Tibial nerve (tissue), 4 donors: ENCODE measurements around the gene SMARCAL1. TPM values are rescaled to one million over a fixed set of nuclear protein-coding genes. Genes with fewer than 3 reads are reported as not detected.

Experiments
- DNase-seq, 2 donors: peaks; one replicate each; pipeline ENCODE4 v3.0.0-alpha.2; 2019; ENCODE audit warnings: low spot score in 2 of 2
- H3K27ac ChIP-seq, 4 donors: fragments of 200-600 bp; sonication (generic) in 3 of 4; one replicate each; pipeline ENCODE4 v1.5.1; 2017 to 2019; ENCODE audit warnings: mild to moderate bottlenecking in 1 of 4
- H3K27me3 ChIP-seq, 2 donors: fragments of 200-600 bp; sonication (generic) in 1 of 2; one replicate each; pipeline versions ENCODE4 v1.5.1 to v1.6.0; 2017 to 2019
- H3K36me3 ChIP-seq, 3 donors: fragments of 200-600 bp; sonication (generic); one replicate each; pipeline ENCODE4 v1.5.1; 2018 to 2019
- H3K4me1 ChIP-seq, 4 donors: fragments of 200-600 bp; sonication (generic) in 3 of 4; one replicate each; pipeline ENCODE4 v1.5.1; 2017 to 2019
- H3K4me3 ChIP-seq, 4 donors: fragments of 200-600 bp; sonication (generic) in 3 of 4; one replicate each; pipeline ENCODE4 v1.5.1; 2017 to 2019; ENCODE audit warnings: mild to moderate bottlenecking in 1 of 4, moderate library complexity in 1 of 4
- H3K9me3 ChIP-seq, 4 donors: fragments of 200-600 bp; sonication (generic) in 3 of 4; one replicate each; pipeline ENCODE4 v1.5.1; 2017 to 2019
- CTCF ChIP-seq, 5 experiments: fragments of 200-600 bp in 3 of 5; fragments of 450-650 bp in 2 of 5; sonication (generic) in 3 of 5; IDR thresholded peaks; one replicate each; pipeline ENCODE4 v1.5.1; 2016 to 2019; ENCODE audit warnings: antibody characterized with exemption in 5 of 5, mild to moderate bottlenecking in 3 of 5, moderate library complexity in 2 of 5
- EP300 ChIP-seq, 2 donors: sonication (generic); formaldehyde crosslinking; IDR thresholded peaks; one replicate each; pipeline ENCODE4 v1.6.1; 2017; ENCODE audit warnings: antibody characterized with exemption in 2 of 2, mild to moderate bottlenecking in 1 of 2
- POLR2A ChIP-seq, 2 donors: fragments of 450-650 bp; IDR thresholded peaks; one replicate each; pipeline ENCODE4 v1.6.1; 2017; ENCODE audit warnings: antibody characterized with exemption in 2 of 2, mild to moderate bottlenecking in 2 of 2, moderate library complexity in 2 of 2
- WGBS, 2 donors: methylation state at CpG; one replicate each; pipeline ENCODE4 v1.1.5; 2018; 5-methylcytosine and 5-hydroxymethylcytosine counted together
- total RNA-seq, 4 donors: library from RNA; depleted of rRNA; stranded (reverse); fragments of >200 nt; gene quantifications; one replicate each; pipeline ENCODE4 v1.1.0, GENCODE V29; 2016

The SMARCAL1 gene
- total RNA-seq, 4 donors from 2014 or later = 11.7 to 35.5 (median 27.5) TPM

GRCh38 chr2:216426166-216426777, 14.0 kb downstream of the SMARCAL1 start:
- no peak for DNase-seq
- peaks cover 6 to 100% (median 28%) of the 10 kb centered on the region in 3 donors for H3K36me3 ChIP-seq
- H3K27me3 ChIP-seq = no peaks in the 10 kb centered on the region
- 84 to 88% methylated on average over 2 of the region's 2 CpGs for WGBS, 2 donors
- H3K27ac ChIP-seq = no peak overlapping the region
- H3K4me1 ChIP-seq = no peaks in the 10 kb centered on the region
- no peak overlapping the region for H3K4me3 ChIP-seq
- TF ChIP-seq POLR2A (IDR thresholded peaks at IDR 0.05) (no peak), EP300 (IDR thresholded peaks at IDR 0.05) (no peak), CTCF (IDR thresholded peaks at IDR 0.05) (no peak)
- peaks cover 0 to 8% (median 0%) of the 10 kb centered on the region in 4 donors for H3K9me3 ChIP-seq

GRCh38 chr2:216426938-216427337, 14.7 kb downstream of the SMARCAL1 start:
- Histone ChIP-seq H3K4me3 (no peak overlapping the region), H3K27me3 (no peaks in the 10 kb centered on the region), H3K27ac (no peak overlapping the region), H3K36me3 (peaks cover 6 to 100% (median 35%) of the 10 kb centered on the region in 3 donors), H3K9me3 (peaks cover 0 to 8% (median 0%) of the 10 kb centered on the region in 4 donors), H3K4me1 (no peaks in the 10 kb centered on the region)
- WGBS, 2 donors = 57 to 72% methylated on average over 4 of the region's 4 CpGs
- DNase-seq = no peak
- TF ChIP-seq POLR2A (IDR thresholded peaks at IDR 0.05) (no peak), EP300 (IDR thresholded peaks at IDR 0.05) (no peak), CTCF (IDR thresholded peaks at IDR 0.05) (no peak)

DNA sequence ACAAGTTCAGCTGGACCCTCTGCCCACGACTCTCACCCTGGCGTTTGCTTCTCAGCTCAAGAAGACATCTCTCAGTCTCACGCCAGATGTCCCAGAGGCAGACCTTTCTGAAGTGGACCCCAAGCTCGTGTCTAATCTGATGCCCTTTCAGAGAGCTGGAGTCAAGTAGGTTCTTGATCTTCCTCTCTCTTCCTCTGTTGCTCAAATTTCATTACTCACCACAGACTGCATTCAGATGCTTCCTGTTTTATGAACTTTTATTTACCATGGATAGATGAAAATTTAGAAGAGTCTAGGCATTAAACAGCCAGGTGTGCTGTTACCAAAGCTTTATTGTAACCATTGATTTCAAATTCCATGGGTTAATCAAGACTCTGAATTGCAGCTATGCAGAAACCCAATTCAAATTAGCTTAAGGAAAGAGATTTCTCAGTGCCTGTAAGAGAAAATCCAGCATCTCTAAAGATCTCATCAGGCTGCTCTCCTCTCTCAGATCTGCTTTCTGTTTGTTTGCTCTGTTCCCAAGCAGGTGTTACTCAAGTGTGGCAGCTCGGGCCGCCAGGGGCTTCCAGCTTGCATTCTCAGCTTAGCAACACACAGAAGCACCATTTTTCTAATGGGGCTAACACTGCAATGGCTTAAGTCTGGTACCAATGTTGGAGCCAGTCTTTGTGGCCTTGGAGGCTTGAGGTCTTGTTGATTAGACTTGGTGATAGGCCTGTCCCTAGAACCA, 16.5 kb downstream of the SMARCAL1 start:
- TF ChIP-seq CTCF (IDR thresholded peaks at IDR 0.05) = no peak
- no peak for TF ChIP-seq EP300 (IDR thresholded peaks at IDR 0.05)
- TF ChIP-seq POLR2A (IDR thresholded peaks at IDR 0.05) = no peak
- Histone ChIP-seq H3K9me3 (peaks cover 0 to 8% (median 0%) of the 10 kb centered on the region in 4 donors), H3K27ac (no peak overlapping the region), H3K36me3 (peaks cover 6 to 100% (median 43%) of the 10 kb centered on the region in 3 donors), H3K4me3 (no peak overlapping the region), H3K27me3 (no peaks in the 10 kb centered on the region), H3K4me1 (no peaks in the 10 kb centered on the region)
- 79 to 85% methylated on average over 6 of the region's 6 CpGs for WGBS, 2 donors
- DNase-seq = no peak

DNA sequence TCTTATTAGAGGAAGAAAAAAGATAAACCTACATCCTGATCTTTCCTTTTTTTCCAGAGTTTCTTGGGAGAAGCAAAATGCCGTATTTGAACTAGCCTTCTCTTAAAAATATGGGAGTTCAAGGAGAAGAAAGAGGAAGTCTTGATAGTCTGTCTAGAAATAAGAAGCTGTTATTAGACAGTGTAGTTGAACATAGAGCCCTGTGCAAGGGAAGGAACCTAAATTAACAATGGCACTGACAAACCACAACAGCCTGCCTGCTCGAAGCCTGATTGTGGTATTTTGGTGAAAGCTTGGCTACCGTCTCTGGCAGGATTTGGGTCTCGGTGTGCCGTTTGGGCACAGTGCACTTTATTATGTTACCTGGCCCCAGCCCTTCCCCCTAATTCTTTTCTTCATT, 17.1 kb downstream of the SMARCAL1 start:
- no peak overlapping the region for H3K27ac ChIP-seq
- peaks cover 0 to 8% (median 0%) of the 10 kb centered on the region in 4 donors for H3K9me3 ChIP-seq
- H3K4me3 ChIP-seq = no peak overlapping the region
- no peaks in the 10 kb centered on the region for H3K4me1 ChIP-seq
- WGBS, 2 donors = 94 to 95% methylated on average over 5 of the region's 5 CpGs
- TF ChIP-seq CTCF (IDR thresholded peaks at IDR 0.05) (no peak), EP300 (IDR thresholded peaks at IDR 0.05) (no peak), POLR2A (IDR thresholded peaks at IDR 0.05) (no peak)
- peaks cover 6 to 100% (median 46%) of the 10 kb centered on the region in 3 donors for H3K36me3 ChIP-seq
- DNase-seq = no peak
- H3K27me3 ChIP-seq = no peaks in the 10 kb centered on the region
